Lung (tissue), 12 donors: ENCODE results near the gene ITGBL1. TPM values are rescaled to one million over a fixed set of nuclear protein-coding genes. Genes with fewer than 3 reads are reported as not detected.

ENCODE experiments used
- ATAC-seq: fragments of 200-7000 bp; cut with Tn5 transposase; one replicate; pipeline ENCODE4 v1.9.1; 2020; ENCODE audit warnings: moderate number of reproducible peaks; ENCODE audit not compliant: insufficient read depth, low FRiP score
- DNase-seq, 3 donors: peaks; one replicate each; pipeline ENCODE4 v3.0.0-alpha.2; 2013 to 2017
- H3K27ac ChIP-seq, 2 donors: one replicate each; pipeline ENCODE4 v1.5.1; 2013; ENCODE audit warnings: mild to moderate bottlenecking in 2 of 2, moderate library complexity in 2 of 2, control low read depth in 1 of 2, inconsistent platforms in 1 of 2, low read depth in 1 of 2, low read length in 1 of 2
- H3K27me3 ChIP-seq, 3 donors: one replicate each; pipeline ENCODE4 v1.5.1; 2013; ENCODE audit warnings: low read length in 2 of 3; ENCODE audit not compliant: control insufficient read depth in 3 of 3, insufficient read depth in 3 of 3
- H3K36me3 ChIP-seq, 4 donors: one replicate each; pipeline ENCODE4 v1.5.1; 2013; ENCODE audit warnings: low read length in 4 of 4, mild to moderate bottlenecking in 1 of 4, moderate library complexity in 1 of 4; ENCODE audit not compliant: control insufficient read depth in 4 of 4, insufficient read depth in 4 of 4
- H3K4me1 ChIP-seq, 5 donors: one replicate each; pipeline ENCODE4 v1.5.1; 2013; ENCODE audit warnings: low read length in 5 of 5, mild to moderate bottlenecking in 2 of 5, moderate library complexity in 1 of 5; ENCODE audit not compliant: control insufficient read depth in 5 of 5, insufficient read depth in 5 of 5
- H3K4me3 ChIP-seq: one replicate; pipeline ENCODE4 v1.5.1; 2013; ENCODE audit warnings: mild to moderate bottlenecking, control low read depth, moderate library complexity
- H3K9ac ChIP-seq, 2 donors: one replicate each; pipeline ENCODE4 v1.5.1; 2013; ENCODE audit warnings: low read length in 2 of 2, control low read depth in 1 of 2; ENCODE audit not compliant: insufficient read depth in 1 of 2
- H3K9me3 ChIP-seq, 4 donors: one replicate each; pipeline ENCODE4 v1.5.1; 2013; ENCODE audit warnings: low read length in 3 of 4, mild to moderate bottlenecking in 1 of 4, moderate library complexity in 1 of 4; ENCODE audit not compliant: control insufficient read depth in 4 of 4, insufficient read depth in 3 of 4
- WGBS, 2 donors: extraction: QIAGEN DNeasy Blood & Tissue Kit; methylation state at CpG; one replicate each; pipeline ENCODE4 v1.1.7; 2013; 5-methylcytosine and 5-hydroxymethylcytosine counted together
- polyA plus RNA-seq, 2 donors: library from polyadenylated mRNA; stranded (reverse); fragments of 200-250 nt; gene quantifications; one replicate each; pipeline ENCODE4 v1.2.1, GENCODE V29; 2013
- total RNA-seq, 2 donors: library from RNA; depleted of rRNA in 1 of 2; stranded (reverse); fragments of >200 nt in 1 of 2; gene quantifications; one replicate each; pipeline ENCODE4 v1.2.1, GENCODE V29; 2014 to 2021
- TF ChIP-seq, protein P1 (sequence below): IDR thresholded peaks from 2 replicates; pipeline ENCODE4 v1.5.1; 2012; ENCODE audit warnings: mild to moderate bottlenecking; ENCODE audit errors: control extremely low read depth, extremely low read depth
- donor health status: control.
- donor health status: control.
- donor health status: Bipolar disorder and iron deficiency.
- donor health status: healthy.
- donor health status: DM: yes; HTN: yes; CAD: no.

The ITGBL1 gene
- total and polyA plus RNA-seq, 4 donors = 1.1 to 7.2 (median 4.0) TPM

DNA sequence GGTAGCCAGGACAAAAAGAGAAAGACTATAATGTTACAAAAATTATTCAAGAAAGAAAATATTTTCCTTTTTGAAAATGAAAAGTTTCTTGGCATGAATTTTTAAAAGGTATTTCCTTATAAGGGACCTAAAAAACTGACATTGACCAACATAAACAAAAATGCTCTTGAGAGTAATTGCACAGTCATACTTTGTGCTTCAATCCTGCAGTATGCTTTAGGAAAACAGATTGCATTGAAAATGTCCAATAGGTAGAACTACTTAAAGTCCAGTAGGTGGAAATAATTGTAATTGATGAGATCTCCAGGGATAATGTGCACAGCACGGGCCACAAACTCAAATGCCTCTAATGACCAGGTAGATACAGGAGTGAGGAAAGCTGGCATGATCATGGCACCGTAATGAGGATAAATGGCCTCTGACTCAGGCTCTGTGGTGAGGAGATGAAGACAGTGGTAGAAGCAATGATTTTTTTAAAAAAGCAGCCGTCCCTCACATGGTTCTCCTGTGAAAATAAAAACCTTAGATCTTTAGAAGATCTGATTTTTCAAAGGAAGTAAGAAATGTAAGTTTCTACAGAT lies 278.0 kb downstream of the ITGBL1 start:
- no peak for DNase-seq
- no peaks in the 10 kb centered on the region for H3K36me3 ChIP-seq

DNA sequence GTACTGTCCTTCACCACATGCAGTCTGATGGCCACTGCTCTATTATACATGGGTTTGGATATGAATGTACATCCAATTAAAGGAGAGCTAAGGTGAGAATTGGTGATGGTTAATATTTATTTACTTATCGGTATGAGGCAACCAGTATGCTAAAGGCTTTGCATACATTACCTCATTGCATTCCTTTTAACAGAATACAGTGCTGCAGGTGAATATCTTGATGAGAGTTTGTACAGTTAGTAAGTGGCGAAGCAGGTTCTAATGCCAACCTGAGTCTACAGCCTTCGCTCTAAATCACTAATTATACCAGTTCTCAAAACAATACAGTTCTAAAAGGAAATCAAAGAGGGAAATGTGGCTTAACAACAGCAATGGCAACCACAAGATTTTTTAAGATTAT lies 284.1 kb downstream of the ITGBL1 start:
- no peak overlapping the region for H3K4me3 ChIP-seq
- DNase-seq = peak in 1 of 3 donors; percentile 56
- 55% methylated on average over 3 of the region's 3 CpGs for WGBS, 2 donors

More for the DNA sequence above, 278.0 kb downstream of the ITGBL1 start:
- Histone ChIP-seq H3K4me1 (no peaks in the 10 kb centered on the region), H3K9me3 (no peaks in the 10 kb centered on the region), H3K4me3 (no peak overlapping the region), H3K27me3 (no peaks in the 10 kb centered on the region), H3K27ac (no peak overlapping the region), H3K9ac (no peak overlapping the region)
- WGBS, 2 donors = 84 to 87% methylated on average over 3 of the region's 3 CpGs
- TF ChIP-seq, protein P1, sequence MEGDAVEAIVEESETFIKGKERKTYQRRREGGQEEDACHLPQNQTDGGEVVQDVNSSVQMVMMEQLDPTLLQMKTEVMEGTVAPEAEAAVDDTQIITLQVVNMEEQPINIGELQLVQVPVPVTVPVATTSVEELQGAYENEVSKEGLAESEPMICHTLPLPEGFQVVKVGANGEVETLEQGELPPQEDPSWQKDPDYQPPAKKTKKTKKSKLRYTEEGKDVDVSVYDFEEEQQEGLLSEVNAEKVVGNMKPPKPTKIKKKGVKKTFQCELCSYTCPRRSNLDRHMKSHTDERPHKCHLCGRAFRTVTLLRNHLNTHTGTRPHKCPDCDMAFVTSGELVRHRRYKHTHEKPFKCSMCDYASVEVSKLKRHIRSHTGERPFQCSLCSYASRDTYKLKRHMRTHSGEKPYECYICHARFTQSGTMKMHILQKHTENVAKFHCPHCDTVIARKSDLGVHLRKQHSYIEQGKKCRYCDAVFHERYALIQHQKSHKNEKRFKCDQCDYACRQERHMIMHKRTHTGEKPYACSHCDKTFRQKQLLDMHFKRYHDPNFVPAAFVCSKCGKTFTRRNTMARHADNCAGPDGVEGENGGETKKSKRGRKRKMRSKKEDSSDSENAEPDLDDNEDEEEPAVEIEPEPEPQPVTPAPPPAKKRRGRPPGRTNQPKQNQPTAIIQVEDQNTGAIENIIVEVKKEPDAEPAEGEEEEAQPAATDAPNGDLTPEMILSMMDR = no peak
- ATAC-seq = no peak

DNA sequence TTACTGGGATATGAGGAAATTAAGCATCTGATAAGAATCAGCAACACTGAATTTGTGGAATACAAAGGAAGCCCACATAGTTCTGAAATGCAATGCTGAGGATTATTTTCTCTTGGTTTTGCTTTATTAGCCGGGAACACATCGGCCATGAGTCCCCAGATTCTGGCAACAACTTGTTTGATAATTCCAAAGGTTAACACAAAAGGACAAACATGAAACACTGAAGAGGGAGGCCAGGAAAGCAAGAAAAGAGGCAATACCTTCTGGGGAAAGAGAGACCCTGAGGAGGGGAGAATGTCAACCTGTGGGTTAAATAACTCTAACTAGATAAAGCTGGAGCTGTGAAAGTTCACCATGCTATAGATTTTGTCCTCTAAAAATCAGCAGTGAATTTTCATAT lies 285.9 kb downstream of the ITGBL1 start:
- 84 to 89% methylated on average over 2 of the region's 2 CpGs for WGBS, 2 donors
- Histone ChIP-seq H3K27ac (no peak overlapping the region), H3K9ac (no peak overlapping the region), H3K4me1 (no peaks in the 10 kb centered on the region), H3K4me3 (no peak overlapping the region), H3K27me3 (no peaks in the 10 kb centered on the region), H3K36me3 (no peaks in the 10 kb centered on the region), H3K9me3 (no peaks in the 10 kb centered on the region)
- TF ChIP-seq, protein P1 = no peak
- no peak for ATAC-seq
- DNase-seq = no peak

More for the DNA sequence above, 284.1 kb downstream of the ITGBL1 start:
- Histone ChIP-seq H3K27ac (no peak overlapping the region), H3K9me3 (no peaks in the 10 kb centered on the region), H3K36me3 (no peaks in the 10 kb centered on the region), H3K27me3 (no peaks in the 10 kb centered on the region), H3K4me1 (no peaks in the 10 kb centered on the region), H3K9ac (no peak overlapping the region)
- TF ChIP-seq, protein P1 = no peak
- ATAC-seq = no peak
